HG02943 (cell line): ENCODE data around the gene PKM.
"Not testable (repeated sequence)": the region's sequence is repeated elsewhere in the genome, so short reads cannot be mapped to it uniquely, and the experiment has no call there.

ENCODE experiments used
- ATAC-seq: cut with Tn5 transposase; IDR thresholded peaks from one replicate; pipeline ENCODE4 v1.9.1; 2021; ENCODE audit warnings: mild to moderate bottlenecking, low read depth, moderate library complexity; ENCODE audit not compliant: unreplicated experiment

The PKM gene

DNA sequence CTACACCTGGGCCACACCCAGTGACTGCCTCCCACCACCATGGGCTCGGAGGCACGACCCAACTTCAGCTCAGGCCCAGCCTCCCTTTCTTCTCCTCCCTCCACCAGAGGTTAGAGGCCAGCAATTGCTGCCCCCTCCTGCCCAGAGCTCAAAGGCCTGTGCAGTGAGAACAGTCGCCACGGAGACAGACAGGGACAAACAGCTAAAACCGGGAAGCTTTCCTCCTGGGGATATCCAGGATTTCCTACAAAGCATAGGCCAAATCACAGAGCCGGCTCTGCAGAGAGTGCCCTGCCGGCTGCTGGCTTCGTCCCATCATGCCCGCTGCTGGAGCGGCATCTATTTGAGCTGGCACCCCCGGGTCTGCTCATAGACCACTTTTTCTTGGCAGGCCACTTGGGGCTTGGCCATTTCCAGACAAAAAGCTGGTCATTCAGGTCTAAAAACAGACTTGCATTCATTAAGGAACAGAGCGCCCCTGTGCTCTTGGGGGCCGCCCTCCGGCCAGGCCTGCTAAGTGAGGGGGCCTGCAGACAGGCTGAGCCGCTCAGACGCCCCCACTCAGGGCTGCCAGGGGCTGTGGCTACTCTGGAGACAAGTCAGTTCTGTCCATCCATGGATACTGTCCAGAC is 50.9 kb downstream of the PKM start:
- ATAC-seq: no peak

DNA sequence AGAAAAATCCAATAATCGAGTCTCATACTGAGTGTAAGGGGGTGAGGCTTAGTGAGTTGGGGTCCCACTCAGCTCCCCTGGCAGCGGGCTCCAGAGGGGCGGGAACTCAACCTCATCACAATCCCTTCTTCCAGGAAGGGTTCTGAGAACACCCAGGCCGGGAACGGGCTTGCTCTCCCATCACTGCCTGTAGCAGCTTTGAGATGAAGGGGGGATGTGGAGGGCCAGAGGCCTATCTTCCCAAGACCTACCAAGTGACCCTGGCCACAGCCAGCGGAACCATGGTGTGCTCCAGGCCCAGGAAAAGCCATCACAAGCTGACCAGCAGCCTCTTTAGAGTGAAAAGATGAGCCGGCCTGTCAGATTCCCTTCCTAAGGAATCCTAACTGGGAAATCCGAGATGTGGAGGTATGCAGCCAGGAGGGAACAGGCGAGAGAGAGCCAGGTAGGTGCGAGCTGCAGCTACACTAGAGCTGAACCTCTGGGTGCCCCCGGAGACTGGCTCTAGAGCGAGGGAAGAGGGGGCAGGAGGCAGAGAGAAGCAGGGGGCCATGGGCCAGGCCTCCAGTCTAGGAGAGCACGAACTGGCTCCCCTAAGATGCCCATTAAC is 51.9 kb downstream of the PKM start:
- ATAC-seq: no peak

DNA sequence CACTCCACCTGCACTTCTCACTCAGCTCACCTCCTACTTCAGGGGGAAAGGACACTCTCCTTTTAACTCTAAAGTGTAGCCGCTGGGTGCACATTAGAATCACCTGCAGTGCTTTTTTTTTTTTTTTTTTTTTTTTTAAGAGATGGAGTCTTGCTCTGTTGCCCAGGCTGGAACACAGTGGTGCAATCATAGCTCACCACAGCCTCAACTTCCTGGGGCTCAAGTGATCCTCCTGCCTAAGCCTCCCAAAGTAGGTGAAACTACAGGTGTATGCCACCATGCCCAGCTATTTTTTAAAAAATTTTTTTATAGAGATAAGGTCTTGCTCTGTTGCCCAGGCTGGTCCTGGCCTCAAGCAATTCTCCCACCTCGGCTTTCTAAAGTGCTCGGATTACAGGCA is 54.2 kb downstream of the PKM start:
- ATAC-seq: no peak

DNA sequence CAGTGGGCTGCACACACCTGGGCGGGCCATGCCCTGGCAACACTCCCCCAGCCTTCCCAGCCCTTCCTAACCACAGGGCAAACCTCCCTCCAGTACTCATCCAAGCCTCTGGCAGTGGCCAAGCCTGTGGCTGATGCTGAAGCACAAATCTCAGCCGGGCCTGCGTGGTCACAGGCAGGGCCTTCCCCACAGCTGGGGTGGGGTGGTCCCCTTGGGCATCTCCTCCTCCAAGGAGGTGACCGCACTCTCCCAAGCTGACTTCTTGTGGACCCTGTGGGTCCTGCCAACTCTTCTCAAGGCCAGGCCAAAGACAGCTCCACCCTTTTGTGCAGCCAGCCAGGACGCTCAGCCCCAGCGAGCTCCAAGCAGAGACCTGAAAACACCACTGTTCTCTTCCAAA is 54.8 kb downstream of the PKM start:
- no peak for ATAC-seq

DNA sequence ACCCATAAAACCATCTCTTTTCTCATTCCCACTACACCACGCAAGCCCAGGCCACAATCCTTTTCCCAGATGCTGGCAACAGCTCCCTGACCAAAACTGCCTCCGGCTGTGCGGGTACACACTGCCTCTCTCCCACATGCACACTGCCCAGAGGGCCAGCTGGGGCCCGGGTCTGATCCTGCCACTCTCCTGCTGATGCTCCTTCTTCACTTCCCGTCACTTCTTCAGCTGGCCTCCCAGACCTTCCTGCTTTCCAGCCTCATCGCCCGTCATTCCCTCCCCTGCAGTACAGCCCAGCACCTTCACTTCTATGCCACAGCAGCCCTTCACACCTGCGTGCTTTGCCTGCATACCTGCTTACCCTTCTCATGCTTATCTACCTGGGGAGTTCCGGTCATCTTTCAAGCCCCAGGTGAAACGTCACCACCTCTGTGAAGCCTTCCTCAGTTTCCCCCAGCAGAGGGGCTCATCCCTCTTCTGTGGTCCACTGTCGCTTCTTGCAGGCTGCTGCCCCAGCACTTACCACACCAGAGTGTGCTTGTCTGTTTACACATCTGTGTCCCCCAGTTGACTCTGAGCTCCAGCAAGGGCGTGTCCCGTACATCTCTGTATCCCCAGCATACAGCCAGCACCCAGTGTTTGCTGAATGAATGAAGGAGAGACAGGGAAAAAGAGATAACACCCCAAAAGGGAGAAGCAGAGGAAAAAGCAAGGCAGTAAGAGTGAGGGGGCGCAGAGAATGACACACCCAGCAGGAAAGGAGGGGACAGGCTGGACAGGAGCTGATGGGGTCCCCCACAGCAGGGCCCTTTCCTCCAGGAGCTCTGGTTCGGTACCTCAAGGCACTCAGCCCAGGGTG is 55.6 kb downstream of the PKM start:
- ATAC-seq: no peak

DNA sequence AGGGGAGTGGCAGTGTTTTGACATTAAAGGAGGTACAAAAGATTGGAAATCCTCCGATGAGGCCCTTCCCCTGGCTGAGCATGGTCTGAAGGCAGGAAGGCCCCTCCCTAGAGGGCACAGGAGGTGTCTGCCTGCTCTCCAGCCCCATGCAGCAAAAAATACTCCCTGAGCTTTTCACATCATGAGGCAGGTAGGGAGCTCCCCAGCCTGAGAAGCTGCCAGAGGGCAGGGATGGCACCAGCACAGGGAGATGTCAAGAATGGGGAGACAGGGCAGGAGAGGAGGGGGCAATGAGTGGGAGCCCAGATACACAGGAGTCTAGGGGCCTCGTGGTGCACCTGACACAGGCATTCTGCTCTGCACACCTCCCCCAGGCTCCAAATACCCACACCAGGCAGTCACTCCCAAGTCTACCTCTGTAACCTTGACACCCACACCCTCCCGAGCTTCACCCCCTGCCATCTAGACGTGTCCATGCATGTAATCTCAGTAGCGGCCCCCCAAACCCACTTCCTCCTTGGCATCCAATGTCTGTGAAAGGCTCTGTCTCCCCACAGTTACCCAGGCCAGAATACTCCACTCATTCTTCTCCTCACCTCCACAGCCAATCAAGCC is 56.3 kb downstream of the PKM start:
- ATAC-seq: no peak

DNA sequence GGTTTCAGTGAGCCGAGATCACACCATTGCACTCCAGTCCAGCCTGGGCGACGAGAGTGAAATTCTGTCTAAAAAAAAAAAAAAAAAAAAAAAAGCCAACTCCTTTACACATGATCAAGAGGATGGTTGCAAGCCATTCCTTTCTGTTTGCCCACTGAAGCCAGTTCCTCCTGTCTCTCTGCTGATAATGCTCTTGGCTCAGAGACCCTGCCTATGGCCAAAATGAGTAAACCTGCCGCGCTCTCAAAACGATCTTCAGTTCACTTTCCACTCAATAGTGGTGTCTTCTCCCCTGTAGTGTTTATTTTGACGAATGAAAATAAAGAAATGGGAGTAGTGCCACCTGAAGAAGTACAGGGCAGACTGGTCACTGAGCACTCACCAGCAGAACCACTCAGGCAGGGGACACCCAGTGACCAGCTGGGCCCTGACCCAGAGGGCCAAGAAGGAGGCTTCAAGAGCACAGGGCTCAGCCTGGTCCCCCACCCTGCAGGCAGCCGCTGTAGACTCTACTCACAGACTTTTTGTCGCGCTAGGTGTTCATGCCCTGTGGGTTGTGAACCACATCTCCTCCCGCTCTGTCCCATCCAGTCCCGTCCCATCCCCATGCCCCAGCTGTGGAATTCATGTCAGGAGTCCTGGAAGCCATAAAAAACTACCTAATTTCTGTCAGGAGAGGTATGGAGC is 57.0 kb downstream of the PKM start:
- ATAC-seq: no peak

DNA sequence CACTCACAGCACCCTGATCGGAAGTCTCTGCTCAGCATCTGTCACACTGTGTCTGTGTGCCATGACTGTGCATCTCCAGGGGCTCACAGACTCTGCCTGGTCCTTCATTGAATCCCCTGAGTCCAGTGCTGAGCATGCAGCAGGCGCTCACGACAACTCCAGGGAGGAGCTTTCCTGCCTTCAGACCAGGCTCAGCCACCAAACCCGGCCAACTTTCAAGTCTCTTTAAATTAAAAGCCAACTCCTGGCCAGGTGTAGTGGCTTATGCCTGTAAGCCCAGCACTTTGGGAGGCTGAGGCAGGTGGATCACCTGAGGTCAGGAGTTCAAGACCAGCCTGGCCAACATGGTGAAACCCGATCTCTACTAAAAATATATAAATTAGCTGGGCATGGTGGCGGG is 57.6 kb downstream of the PKM start:
- no peak for ATAC-seq

DNA sequence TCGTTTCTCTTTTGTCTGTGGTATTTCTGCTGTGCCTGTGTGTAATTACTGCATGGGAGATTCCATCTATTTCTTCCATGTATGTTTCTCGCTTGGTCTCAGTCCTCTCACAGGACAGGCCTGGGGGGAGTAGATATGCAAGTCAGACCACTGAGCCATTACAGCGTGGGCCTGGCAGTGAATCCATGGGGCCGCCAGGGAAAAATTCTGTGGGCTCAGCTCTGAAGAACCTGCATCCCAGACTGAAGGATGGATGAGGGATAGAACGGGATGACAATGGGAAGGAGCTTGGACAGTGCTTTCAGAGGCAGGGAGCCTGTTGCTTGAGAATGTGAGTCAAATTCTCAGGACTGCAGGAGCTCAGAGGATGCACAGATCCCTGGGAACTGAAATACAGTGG is 58.2 kb downstream of the PKM start:
- ATAC-seq: no peak

DNA sequence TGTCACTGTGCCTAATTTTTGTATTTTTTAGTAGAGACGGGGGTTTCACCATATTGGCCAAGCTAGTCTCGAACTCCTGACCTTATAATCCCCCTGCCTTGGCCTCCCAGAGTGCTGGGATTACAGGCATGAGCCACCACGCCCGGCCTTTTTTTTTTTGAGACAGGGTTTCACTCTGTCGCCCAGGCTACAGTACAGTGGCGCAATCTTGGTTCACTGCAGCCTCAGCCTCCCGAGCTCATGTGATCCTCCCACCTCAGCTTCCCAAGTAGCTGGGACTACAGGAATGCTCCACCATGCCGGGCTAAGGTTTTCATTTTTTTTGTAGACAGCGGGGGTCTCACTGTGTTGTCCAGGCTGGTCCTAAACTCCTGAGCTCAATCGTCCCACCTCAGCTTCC is 59.0 kb downstream of the PKM start:
- not testable (repeated sequence) for ATAC-seq

DNA sequence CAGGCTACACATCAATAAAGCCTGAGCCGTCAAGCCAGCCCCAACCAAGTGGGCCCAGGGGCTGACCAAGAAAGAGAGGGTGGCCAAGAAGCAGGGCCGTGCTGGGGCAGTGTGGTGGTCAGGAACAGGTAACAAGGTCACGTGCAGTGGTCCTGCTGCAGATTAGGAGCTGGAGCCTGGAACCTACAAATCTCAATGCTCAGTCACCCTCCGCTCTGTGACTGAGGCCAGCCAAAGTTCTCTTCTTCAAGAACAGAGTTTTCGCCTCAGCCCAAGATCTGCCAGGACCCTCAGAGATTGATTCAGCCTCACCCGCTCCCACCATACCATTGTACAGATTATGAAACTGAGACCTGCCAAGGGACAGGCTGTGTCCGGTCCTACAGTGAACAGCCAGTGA is 60.3 kb downstream of the PKM start:
- no peak for ATAC-seq

DNA sequence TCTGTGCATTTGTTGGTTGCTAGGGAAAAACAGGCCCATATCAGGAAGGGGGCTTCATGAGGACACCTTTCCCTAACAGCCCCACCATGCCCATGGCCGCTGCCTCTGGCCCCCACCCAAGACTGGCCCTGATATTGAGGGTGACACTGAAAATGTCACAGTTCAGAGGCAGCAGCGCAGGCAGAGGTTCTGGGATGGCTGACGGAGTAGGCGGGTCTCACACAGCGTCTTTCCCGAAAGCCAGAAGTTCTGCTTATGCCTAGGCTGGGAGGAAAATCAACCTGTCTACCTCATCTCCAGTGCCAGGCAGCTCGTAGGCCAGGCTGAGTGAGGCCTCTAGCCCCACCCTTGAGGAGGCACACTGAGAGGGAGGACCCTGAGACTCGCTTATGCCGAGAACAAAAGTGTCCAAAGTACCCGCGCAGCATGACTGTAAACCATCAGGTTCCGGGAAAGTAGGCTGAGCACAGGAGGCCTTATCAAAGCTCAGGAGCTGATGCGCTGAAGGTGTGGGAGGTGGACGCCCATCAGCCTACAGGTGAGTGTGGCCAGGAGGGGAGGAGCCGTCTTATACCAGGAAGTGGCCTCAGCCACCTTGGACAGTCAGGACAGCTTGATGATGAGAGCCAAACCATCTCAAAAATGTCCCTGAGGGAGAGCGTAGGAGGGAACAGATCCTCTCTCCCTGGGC is 60.9 kb downstream of the PKM start:
- no peak for ATAC-seq

DNA sequence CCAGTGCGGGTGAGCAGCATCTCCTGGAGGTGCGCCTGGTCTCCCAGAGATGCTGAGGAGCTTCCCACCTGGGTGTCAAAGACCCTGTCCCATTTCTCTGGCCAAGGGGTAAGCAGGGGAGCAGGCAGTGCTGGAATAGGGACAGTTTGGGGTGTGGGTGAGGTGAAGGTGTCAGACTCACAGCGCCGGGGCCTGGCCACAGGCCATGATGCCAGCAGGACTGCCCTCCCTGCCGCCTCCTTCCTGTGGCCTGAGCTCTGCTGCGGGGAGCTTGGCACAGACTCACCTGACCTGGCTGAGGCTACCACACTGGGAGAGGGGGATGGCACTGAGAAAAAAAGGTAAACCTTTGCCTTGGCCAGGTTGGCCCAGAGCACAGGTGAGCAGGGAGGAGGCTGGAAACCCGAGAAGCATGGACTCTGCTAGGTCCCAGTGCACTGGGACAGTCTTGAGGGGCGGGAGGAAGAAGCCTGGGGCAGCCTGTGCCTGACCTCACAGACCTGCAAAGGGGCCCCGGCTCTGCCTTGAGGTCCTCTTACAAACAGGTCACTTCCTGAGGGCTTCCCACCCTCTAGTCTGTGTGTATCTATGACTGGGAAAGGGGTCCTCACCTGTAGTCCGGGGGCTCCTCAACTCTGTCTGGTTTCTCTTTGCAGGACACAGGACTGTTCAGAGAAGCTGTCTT is 61.6 kb downstream of the PKM start:
- ATAC-seq: no peak

DNA sequence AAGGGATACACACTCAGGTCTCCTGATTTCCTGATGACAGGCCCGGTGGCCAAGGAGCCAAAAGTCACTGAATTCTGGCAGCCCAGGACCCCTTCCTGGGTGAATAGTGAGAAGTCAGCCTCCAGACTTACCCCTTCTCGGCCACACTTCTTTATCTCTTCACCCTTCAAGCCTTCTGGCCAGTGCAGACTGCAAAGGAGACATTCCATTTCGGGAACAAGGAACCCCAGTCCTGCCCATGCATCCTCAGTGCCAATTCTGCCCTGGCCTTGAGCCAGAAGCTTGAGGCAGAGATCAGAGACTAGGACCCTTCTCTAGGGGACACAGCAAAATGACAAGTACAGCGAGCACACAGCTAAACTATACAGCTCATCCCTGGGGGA is 62.2 kb downstream of the PKM start:
- no peak for ATAC-seq

DNA sequence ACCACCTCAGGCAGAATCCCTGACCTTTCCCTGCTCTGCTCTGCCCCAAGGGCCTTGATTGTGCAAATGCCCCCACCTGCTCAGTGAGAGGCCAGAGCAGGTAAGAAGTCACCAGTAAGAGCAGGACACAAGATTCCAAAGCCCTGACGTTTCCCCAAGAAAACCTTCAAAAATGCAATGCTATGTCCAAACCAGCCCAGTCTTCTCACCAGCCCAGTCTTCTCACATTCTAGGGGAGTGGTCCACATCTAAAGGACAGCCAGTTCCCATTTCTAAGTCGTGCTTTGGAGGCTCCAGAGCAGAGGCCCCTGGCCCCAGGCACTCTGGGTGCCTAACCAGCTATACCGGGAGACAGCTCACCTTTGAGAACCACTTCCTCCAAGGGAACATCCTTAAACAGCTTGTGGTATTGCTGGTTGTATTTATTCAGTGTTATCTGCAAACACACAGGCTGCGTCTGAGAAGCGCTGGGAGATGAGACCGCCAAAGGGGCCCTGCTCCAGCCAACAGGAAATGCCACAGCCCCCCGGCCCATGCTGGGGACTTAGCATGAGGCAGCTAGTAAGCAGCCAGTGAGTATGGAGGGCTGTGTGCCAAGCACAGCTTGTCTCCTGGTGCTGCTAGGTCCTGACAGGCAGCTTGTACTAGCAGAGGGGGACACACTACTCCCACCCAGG is 62.7 kb downstream of the PKM start:
- ATAC-seq: no peak

DNA sequence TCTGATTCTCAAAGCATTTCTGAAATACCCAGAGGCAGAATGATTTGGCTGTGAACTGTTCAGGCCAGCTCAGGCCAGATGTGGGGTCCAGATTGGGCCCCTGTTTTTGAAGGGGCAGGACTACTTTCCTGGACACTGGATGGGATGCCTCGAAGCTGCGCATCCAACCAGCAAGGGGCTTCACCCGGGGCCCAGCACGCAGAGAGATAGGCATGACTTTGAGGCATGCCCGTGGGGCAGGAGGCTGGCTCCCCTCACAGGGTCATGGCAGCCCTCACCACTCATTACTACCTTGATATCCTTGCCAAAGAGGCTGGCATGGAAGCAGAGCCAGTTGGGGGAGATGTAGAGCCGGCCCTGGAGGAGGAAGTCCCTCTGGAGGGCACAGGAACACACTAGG is 63.5 kb downstream of the PKM start:
- ATAC-seq: no peak

DNA sequence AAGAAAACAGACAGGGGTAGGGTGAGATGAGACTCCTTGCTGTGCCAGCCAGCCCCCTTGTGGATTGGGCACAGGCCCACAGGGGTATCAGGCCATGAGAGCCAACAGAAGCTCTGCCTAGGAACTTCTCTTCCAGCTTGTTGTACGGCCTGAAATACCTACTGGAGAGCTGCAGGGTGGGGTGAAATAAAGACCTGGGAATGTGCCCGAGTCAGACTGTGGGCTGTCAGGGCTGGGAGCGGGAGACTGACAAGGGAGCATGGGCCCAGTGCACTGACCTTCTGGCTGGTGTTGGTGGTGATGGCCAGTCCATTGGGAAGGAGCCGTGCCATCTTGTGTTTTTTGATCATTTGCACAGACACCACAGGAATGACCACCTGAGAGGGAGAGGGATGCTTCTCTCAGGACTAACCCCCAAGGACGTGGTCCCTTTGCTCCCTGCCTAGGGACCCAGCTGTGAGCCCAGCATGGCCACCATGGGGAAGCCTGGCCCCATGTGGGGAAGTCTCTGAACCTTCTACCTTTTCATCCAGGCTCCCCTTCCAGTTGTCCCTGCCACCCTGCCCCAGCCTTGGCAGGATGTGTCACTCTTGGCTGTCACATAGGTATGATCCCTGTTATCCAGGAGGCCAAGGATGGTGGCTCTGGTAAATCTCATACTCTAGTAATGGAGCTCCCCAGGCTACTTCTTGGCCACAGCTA is 64.1 kb downstream of the PKM start:
- ATAC-seq: no peak

DNA sequence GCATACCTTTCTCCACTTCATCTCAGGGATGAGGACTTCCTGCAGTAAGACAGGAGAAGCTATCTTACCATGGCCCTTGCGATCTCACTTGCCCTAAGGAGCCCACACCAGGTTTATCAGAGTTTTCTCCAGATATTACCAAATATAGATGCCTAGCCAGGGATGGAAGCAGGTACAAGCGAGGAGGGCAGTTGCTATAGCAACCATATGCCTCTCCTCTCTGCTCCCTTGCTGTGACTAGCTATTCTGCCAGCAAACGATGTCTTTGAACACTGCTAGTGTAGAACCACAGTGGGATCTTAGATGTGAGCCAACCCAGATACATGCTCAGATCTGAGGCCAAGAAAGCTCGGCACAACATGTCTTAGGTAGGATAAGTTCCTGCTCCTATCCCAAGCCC is 67.3 kb downstream of the PKM start:
- no peak for ATAC-seq

DNA sequence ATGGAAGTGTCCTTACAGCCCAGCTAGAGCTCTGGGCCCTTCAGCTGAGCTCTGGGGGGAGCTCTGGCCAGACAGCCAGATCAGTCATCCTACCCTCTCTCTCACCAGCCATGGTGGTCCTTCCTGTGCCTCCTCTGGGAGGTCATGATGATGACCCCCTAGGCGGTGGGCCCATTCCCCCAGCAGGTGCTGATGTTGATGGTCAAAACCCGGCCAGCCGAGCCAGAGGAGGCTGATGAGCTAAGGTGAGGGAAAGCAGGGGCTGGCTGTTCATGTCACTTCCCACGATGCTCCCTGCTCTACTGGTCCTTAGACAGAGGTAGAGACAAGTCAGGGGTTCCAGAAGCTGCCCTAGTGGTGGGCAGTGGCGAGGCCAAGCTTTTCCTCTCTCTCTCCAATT is 68.4 kb downstream of the PKM start:
- no peak for ATAC-seq
